GM19025 (cell line): ENCODE data around the gene NABP2.
"Not testable (repeated sequence)": the region's sequence is repeated elsewhere in the genome, so short reads cannot be mapped to it uniquely, and the experiment has no call there.

Experiments
- ATAC-seq: cut with Tn5 transposase; IDR thresholded peaks from one replicate; pipeline ENCODE4 v1.9.1; 2021; ENCODE audit warnings: mild to moderate bottlenecking, low read depth, moderate library complexity; ENCODE audit not compliant: unreplicated experiment

NABP2 gene

GRCh38 chr12:56224102-56224701 lies at the start of gene NABP2:
TSS of gene NABP2 (plus strand) at chr12:56224342. CDS start at chr12:56224857, 515 bp downstream.
- ATAC-seq: peak; percentile 79

GRCh38 chr12:56178347-56178746 lies 45.8 kb upstream of the NABP2 start:
- no peak for ATAC-seq

DNA sequence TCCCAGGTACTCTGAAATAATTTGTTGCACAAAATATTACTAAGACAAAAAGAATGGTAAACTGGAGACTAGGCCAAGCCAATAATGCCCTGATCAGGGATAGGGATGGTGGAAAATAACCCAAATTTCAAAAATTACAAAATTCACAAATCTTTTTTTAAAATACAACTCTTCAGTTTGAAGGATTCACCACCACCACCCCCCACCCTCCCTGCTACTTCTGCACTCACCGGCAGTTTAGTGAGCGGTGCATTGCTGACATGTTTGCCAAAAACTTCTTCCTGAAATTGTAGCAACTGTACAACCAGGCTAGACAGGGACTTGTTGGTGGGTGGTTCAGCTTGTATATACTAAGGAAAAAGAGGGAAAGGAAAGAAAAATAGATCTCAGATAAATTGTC lies 37.2 kb upstream of the NABP2 start:
- no peak for ATAC-seq

DNA sequence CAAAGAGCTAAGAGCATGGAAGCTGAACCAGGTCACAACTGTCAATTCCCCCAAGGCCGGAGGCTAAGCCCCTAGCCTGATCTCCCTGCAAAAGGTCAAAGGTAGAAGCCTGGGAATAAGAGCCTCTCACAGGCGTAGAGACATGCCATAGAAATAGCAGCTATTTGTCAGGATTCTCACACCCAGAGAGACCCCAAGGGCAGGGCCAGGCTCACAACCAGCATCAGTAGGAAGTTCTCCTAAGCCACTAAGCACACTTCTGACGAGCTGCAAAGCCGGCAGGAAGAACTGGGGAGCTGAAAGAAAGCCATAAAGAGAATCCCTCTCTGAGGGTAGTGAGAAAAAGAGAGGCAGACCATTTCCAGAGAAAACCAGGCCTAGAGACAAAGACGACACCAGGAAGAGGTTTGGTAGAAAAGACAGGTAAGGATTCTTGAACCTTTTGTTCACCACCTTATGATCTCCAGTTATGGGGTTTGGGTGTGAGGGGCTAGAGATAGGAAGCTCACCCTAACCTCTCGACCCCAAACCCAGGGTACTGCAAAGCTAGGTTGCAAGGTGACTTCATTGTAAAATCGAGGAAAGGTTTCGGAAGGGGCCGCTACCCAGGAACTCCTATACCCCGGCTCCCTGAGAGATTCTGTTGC lies 35.9 kb upstream of the NABP2 start:
- no peak for ATAC-seq

DNA sequence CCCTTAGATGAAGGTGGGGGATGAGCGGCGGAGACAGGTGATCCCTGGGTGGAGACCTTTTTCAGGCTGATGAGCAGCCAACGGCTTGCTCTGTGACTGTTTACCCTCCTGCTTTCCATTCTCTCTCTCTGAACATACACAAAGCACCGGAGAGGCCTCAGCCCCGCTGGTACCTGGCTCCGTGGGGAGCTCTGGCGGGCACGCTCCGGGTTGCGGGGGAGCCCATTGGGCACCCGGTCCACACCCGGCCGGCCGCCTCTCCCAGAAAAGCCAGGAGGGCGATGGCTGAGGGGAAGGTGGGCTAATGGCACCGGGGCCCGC lies 35.4 kb upstream of the NABP2 start:
- ATAC-seq: no peak

GRCh38 chr12:56189099-56189917 lies 34.8 kb upstream of the NABP2 start, which contains the start of gene SMARCC2:
TSS of gene SMARCC2 (minus strand) at chr12:56189483. CDS start at chr12:56189461, 22 bp downstream.
- ATAC-seq: peak; percentile 76

DNA sequence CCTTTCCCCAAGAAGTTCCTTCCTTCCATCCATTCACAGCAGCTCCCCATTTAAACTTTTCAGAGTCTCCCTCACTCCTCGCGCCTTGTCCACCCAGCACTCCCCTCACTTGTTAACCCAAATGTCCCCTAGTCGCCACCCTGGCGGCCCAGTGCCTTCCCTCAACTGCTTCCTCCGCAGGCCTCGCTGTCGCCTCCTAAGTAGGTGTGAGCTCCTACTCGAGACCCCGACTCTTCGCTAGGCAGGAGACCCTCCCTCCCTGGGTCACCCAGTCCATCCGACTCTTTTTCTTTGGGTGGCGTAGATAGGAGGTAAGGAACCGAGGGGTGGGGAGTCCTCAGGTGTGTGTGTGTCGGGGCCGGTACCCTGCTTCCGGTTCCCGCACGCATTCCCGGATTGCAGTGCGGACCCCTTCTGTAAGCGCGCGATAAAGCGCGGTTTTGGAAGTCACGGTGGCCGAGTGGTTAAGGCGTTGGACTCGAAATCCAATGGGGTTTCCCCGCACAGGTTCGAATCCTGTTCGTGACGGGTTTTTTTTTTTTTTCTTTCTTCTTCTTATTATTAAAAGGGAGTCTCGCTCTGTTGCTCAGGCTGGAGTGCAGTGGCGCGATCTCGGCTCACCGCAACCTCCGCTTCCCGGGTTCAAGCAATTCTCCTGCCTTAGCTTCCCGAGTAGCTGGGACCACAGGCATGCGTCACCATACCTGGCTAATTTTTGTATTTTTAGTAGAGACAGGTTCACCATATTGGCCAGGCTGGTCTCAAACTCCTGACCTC lies 34.0 kb upstream of the NABP2 start:
- peak; percentile 19 for ATAC-seq

GRCh38 chr12:56190695-56191155 lies 33.4 kb upstream of the NABP2 start:
- no peak for ATAC-seq

- no peak for ATAC-seq
These were observed 31.6 kb upstream of the NABP2 start for GRCh38 chr12:56192582-56192981.

DNA sequence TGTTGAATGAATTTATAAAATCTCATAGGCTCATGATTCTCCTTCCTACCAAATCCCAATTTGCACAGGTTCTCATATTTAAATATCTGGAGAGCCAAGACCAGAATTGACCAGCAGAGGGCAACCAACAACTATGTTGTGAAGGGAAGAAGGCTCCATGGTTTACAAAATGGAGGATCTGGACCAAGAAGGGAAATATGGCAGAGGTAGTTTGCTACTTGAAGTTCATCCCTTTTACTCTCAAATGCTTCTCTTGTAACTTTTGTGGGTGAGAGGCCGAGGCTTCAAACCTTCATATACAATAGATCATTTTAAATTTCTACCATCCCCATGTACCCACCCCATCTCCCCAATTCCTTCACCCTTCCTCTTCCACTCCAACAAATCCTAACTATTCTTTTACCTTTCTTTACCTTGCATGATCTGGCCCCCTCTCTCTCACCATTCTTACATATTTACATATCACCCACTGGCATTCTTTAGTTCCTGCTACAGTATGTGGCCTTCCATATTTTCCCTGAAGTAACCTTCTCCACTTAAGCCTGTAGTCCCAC lies 31.0 kb upstream of the NABP2 start:
- no peak for ATAC-seq

DNA sequence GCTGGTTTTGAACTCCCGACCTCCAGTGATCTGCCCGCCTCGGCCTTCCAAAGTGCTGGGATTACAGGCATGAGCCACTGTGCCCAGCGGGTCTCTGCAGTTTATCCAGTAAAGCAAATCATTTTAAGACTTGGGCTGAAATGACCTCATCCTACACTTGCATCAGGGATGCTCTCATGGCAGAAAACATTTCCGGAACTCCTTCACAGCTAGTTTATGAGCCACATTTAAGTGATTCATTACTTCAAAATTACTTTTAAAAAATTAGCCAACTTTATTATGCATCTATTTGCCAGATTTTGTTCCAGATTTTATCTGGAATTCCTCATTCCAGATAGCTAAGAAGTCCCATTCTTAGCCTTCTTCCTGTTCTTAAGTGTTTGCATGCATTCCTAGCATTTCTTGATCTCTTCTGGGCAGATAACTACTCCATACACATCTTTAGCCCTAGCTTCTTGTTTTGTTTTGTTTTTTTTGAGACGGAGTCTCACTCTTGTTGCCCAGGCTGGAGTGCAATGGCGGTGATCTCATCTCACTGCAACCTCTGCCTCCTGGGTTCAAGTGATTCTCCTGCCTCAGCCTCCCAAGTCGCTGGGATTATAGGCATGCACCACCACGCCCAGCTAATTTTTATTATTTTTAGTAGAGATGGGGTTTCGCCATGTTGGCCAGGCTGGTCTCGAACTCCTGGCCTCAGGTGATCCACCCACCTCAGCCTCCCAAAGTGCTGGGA lies 27.2 kb upstream of the NABP2 start:
- ATAC-seq: not testable (repeated sequence)

GRCh38 chr12:56197921-56198635 lies 26.1 kb upstream of the NABP2 start:
- no peak for ATAC-seq

DNA sequence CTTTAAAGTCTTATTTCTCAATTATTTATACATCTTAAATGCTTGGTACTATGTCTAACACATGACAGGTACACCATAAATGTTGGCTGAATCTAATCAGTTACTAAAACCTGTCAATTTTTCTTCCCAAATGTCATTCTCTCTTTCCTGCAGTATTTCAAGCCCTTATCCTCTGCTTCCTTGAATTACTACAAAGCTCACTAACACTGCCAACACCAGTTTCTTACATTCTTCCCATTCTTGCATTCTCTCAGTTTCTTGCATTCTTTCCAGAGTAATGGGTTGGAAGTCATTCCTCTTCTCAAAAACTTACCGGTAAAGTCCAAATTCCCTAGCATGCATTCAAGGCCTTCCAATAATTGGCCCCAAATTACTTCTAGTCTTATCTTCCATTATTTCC lies 25.3 kb upstream of the NABP2 start:
- ATAC-seq: no peak

GRCh38 chr12:56202366-56202765 lies 21.8 kb upstream of the NABP2 start:
- ATAC-seq: no peak

DNA sequence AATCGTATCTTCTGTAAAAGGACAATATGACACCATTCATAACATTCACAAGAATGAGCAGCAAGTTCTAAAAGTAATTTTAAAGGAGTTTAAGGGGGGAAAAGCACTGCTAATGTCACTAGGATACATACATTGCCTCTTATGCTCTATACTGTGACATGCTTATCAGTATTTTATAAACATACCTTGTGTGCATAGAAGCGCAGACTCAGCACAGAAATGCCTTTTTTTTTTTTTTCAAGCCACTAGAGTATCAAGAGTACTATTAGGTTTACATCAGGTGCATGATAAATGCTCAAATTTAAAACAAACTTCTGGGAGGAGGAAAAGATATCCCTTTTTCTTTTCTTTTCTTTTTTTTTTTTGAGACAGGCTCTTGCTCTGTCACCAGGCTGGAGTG lies 21.3 kb upstream of the NABP2 start:
- ATAC-seq: no peak

DNA sequence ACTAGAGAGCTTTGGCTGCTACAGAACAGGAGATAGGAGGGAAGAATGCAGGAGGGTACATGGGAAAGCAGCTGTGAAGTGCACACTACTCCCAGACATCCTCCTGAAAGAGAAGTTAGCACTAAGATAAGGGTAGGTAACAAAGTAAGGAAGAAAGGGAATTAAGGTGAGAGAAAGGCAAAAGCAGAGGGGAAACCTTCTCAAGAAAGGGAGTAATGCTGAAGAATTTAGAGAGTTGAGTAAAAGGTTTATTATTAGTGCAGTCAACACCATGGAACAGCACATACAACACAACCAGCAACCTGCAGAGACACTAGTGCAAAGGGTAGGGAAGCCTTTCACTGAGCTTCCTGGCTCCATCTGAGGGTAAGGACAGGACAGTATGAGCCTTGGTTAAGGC lies 19.9 kb upstream of the NABP2 start:
- no peak for ATAC-seq

- no peak for ATAC-seq
These were observed 18.7 kb upstream of the NABP2 start for GRCh38 chr12:56205445-56205844.

DNA sequence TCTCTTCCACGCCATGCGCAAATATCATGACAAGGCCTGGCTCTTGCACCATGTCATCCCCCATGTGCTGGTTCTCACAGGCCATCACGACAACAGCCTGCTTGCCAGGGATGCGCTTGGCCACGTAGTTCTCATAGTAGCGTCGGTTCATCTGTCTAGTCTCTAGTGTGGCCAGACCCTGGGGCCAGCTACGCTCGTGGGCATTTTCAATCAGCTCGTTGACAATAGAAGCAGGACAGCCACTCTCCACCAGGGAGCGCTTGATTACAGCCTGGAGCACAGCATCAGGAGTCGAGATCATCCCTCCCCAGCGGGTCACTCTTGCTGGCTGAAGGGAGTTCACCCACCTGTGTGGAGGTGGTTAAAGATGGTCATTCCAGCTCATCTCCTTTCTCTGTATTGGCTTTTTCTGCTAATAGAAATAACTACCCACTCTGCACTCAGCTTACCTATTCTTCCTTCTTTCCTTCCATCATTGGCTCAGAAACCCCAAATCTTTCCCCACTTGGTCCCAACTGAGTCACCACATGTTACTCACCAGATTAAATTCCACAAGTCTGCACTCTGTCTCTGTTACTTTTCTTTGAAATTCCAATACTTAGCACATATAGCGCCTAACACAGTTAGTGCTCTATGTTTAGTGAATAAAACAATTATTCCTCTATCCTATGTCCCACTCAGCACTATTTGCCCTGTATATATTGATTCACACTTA lies 17.5 kb upstream of the NABP2 start:
- no peak for ATAC-seq

DNA sequence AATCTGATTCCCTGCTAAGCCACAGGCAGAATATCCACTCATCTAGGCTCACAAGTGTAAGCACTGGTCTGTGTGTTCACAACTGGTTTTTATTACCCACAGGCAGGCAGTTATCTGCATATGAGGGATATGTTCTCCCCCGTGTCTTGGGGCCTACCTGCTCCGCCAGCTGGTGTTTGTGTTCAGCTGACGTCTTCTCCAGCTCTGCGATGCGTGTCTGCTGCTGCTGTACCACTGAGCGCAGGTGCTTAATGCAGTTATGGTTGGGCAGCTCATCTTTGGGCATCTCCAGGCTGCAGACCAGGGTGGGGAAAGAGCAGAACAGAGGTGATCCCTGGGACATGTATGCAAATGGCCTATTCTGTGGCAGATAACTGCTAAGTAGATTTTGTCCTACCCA lies 16.1 kb upstream of the NABP2 start:
- no peak for ATAC-seq
